A673 (cell line): ENCODE results near the gene TSPAN31.

Experiments used
- CTCF ChIP-seq: fragments of 300-800, 200-600 bp; sonication (generic); conservative IDR thresholded peaks from 2 replicates; pipeline ENCODE4 v1.5.1; 2017; ENCODE audit warnings: low read depth, mild to moderate bottlenecking, antibody characterized with exemption, low read length, moderate library complexity, mixed read lengths
- EZH2 ChIP-seq: fragments of 200-600 bp; sonication (generic); IDR thresholded peaks from 2 replicates; pipeline ENCODE4 v1.6.1; 2017; ENCODE audit warnings: borderline replicate concordance, low read depth, mild to moderate bottlenecking, mixed read lengths, antibody characterized with exemption, low read length; ENCODE audit not compliant: poor library complexity, severe bottlenecking

GRCh38 chr12:57751432-57751787 lies 6.6 kb downstream of the TSPAN31 start:
- no peak for TF ChIP-seq CTCF
- no peak for TF ChIP-seq EZH2
